Naive thymus-derived CD4-positive, alpha-beta T cell (primary cell): ENCODE results near the gene OR6A2. TPM values are rescaled to one million over a fixed set of nuclear protein-coding genes. Genes with fewer than 3 reads are reported as not detected.

Source experiments
- ATAC-seq: fragments of 150-1000 bp; cut with Tn5 transposase; 2 replicates; pipeline ENCODE4 v1.10.0; 2021; ENCODE audit warnings: mild to moderate bottlenecking, moderate library complexity
- CTCF ChIA-PET: fragments of 350-600 bp; sonication (Branson Sonifier 250); formaldehyde crosslinking; loops from one replicate; lab custom pipeline; 2021; ENCODE audit warnings: antibody characterized with exemption; lab: Charles Lee
- POLR2A ChIA-PET: fragments of 350-600 bp; sonication (Branson Sonifier 250); formaldehyde crosslinking; loops from one replicate; lab custom pipeline; 2021; ENCODE audit warnings: antibody characterized with exemption, inconsistent platforms; lab: Charles Lee
- DNase-seq, 9 donors: peaks; one replicate each; pipeline versions ENCODE4 v3.0.0 to v3.0.0-alpha.2; 2020 to 2022; ENCODE audit warnings: mixed read lengths in 1 of 9
- H3K27ac ChIP-seq: one replicate; pipeline ENCODE4 v1.7.0; 2013; ENCODE audit warnings: mild to moderate bottlenecking, low read depth, low read length, moderate library complexity
- H3K27me3 ChIP-seq, 2 donors: one replicate each; pipeline ENCODE4 v1.7.0; 2013; ENCODE audit warnings: low read length in 2 of 2, mild to moderate bottlenecking in 2 of 2, moderate library complexity in 2 of 2; ENCODE audit not compliant: control insufficient read depth in 2 of 2, insufficient read depth in 2 of 2
- H3K36me3 ChIP-seq, 3 experiments: 1 replicate in 2 of 3; 2 replicates in 1 of 3; pipeline ENCODE4 v1.7.0; 2013; ENCODE audit warnings: low read length in 3 of 3, mild to moderate bottlenecking in 3 of 3, moderate library complexity in 1 of 3; ENCODE audit not compliant: insufficient read depth in 3 of 3, control insufficient read depth in 2 of 3
- H3K4me1 ChIP-seq, 2 donors: one replicate each; pipeline ENCODE4 v1.7.0; 2013; ENCODE audit warnings: low read length in 2 of 2, mild to moderate bottlenecking in 2 of 2, moderate library complexity in 1 of 2; ENCODE audit not compliant: control insufficient read depth in 2 of 2, insufficient read depth in 2 of 2
- H3K4me3 ChIP-seq: 2 replicates; pipeline ENCODE4 v1.7.0; 2013; ENCODE audit warnings: mild to moderate bottlenecking, low read length
- H3K9me3 ChIP-seq, 3 experiments: 1 replicate in 2 of 3; 2 replicates in 1 of 3; pipeline ENCODE4 v1.7.0; 2013; ENCODE audit warnings: low read length in 3 of 3; ENCODE audit not compliant: control insufficient read depth in 2 of 3
- H3K27ac Mint-ChIP-seq, 9 donors: one replicate each; pipeline ENCODE4 v1.8.0; 2020 to 2022; ENCODE audit warnings: mixed read lengths in 9 of 9, mild to moderate bottlenecking in 8 of 9, moderate library complexity in 5 of 9, inconsistent platforms in 2 of 9
- H3K27me3 Mint-ChIP-seq, 5 donors: one replicate each; pipeline ENCODE4 v1.8.0; 2021 to 2022; ENCODE audit warnings: mixed read lengths in 5 of 5, mild to moderate bottlenecking in 1 of 5
- H3K36me3 Mint-ChIP-seq, 5 donors: one replicate each; pipeline ENCODE4 v1.8.0; 2020 to 2022; ENCODE audit warnings: mixed read lengths in 5 of 5, mild to moderate bottlenecking in 3 of 5, inconsistent platforms in 1 of 5
- H3K4me1 Mint-ChIP-seq, 7 donors: one replicate each; pipeline ENCODE4 v1.8.0; 2020 to 2022; ENCODE audit warnings: mixed read lengths in 7 of 7, mild to moderate bottlenecking in 3 of 7, inconsistent platforms in 1 of 7
- H3K4me3 Mint-ChIP-seq, 10 donors: one replicate each; pipeline ENCODE4 v1.8.0; 2020 to 2022; ENCODE audit warnings: mild to moderate bottlenecking in 10 of 10, mixed read lengths in 10 of 10, moderate library complexity in 6 of 10, inconsistent platforms in 2 of 10
- H3K9me3 Mint-ChIP-seq, 11 donors: one replicate each; pipeline ENCODE4 v1.8.0; 2020 to 2022; ENCODE audit warnings: mixed read lengths in 11 of 11, mild to moderate bottlenecking in 4 of 11, inconsistent platforms in 1 of 11, moderate library complexity in 1 of 11
- intact Hi-C, 2 donors: fragments of 100-400 bp; cut with micrococcal nuclease; formaldehyde crosslinking; loops; one replicate each; pipeline ENCODE4 v1.15.1; 2023
- polyA plus RNA-seq, 2 donors: library from polyadenylated mRNA; unstranded; fragments of 300-500 nt; fragmentation: Illumina TruSeq; gene quantifications; one replicate each; pipeline ENCODE4 v1.2.3, GENCODE V29; 2021
- total RNA-seq, 6 experiments: library from RNA in 5 of 6; stranded (reverse) in 5 of 6; gene quantifications; 1 replicate in 5 of 6; 2 replicates in 1 of 6; pipeline ENCODE4 v1.2.3 and lab custom pipeline; 2021 to 2026

Gene OR6A2
- total RNA-seq, result under 1 TPM in 1 of 5 experiments, not detected in 4; 0.34 TPM
- polyA plus RNA-seq, result not detected
- total RNA-seq (lab: John Stamatoyannopoulos, UW), result not detected

GRCh38 chr11:6799402-6799801 lies at the start of gene OR6A2:
Gene OR6A2 (minus strand): TSS chr11:6799689. CDS start chr11:6795708, 3,981 bp downstream.
- H3K27ac Mint-ChIP-seq, result no peak within 1 kb of the TSS
- peaks cover 2 to 16% (median 11%) of the 10 kb centered on the region in 11 donors for H3K9me3 Mint-ChIP-seq
- Histone ChIP-seq H3K27me3 (no peaks in the 10 kb centered on the region), H3K4me3 (no peak within 1 kb of the TSS), H3K27ac (no peak within 1 kb of the TSS), H3K36me3 (no peaks in the 10 kb centered on the region), H3K4me1 (no peaks in the 10 kb centered on the region), H3K9me3 (peaks cover 0 to 9% (median 0%) of the 10 kb centered on the region in 3 experiments)
- DNase-seq (no peak), ATAC-seq (no peak)
- H3K4me3 Mint-ChIP-seq, result no peak within 1 kb of the TSS
- H3K27me3 Mint-ChIP-seq, result peaks cover 0 to 12% (median 7%) of the 10 kb centered on the region in 5 donors
- CTCF ChIA-PET, result no interaction called here
- intact Hi-C loops, result no loop called here
- POLR2A ChIA-PET, result no interaction called here
- H3K4me1 Mint-ChIP-seq, result no peaks in the 10 kb centered on the region
- peaks cover 0 to 15% (median 9%) of the 10 kb centered on the region in 5 donors for H3K36me3 Mint-ChIP-seq

GRCh38 chr11:6845383-6845782 lies 45.9 kb upstream of the OR6A2 start, which contains the start of gene OR10A5:
Gene OR10A5 (plus strand): TSS chr11:6845683. CDS start chr11:6845683, 0 bp downstream.
- no peak for DNase-seq
- H3K9me3 ChIP-seq, result no peaks in the 10 kb centered on the region
- no peak within 1 kb of the TSS for H3K27ac ChIP-seq
- H3K4me3 Mint-ChIP-seq, result no peak within 1 kb of the TSS
- H3K9me3 Mint-ChIP-seq, result peaks cover 0 to 7% (median 2%) of the 10 kb centered on the region in 11 donors
- intact Hi-C loops, result no loop called here
- POLR2A ChIA-PET, result no interaction called here
- H3K4me3 ChIP-seq, result no peak within 1 kb of the TSS
- CTCF ChIA-PET, result no interaction called here
- no peaks in the 10 kb centered on the region for H3K4me1 ChIP-seq
- peaks cover 0 to 6% (median 0%) of the 10 kb centered on the region in 7 donors for H3K4me1 Mint-ChIP-seq
- peaks cover 0 to 3% (median under 1%) of the 10 kb centered on the region in 5 donors for H3K36me3 Mint-ChIP-seq
- H3K36me3 ChIP-seq, result no peaks in the 10 kb centered on the region
- ATAC-seq, result no peak
- no peak within 1 kb of the TSS for H3K27ac Mint-ChIP-seq
- no peaks in the 10 kb centered on the region for H3K27me3 ChIP-seq
- H3K27me3 Mint-ChIP-seq, result peaks cover 3 to 48% (median 41%) of the 10 kb centered on the region in 5 donors

- Histone ChIP-seq H3K4me3 (no peak overlapping the region), H3K9me3 (no peaks in the 10 kb centered on the region), H3K4me1 (no peaks in the 10 kb centered on the region), H3K27ac (no peak overlapping the region), H3K27me3 (no peaks in the 10 kb centered on the region), H3K36me3 (no peaks in the 10 kb centered on the region)
- H3K27me3 Mint-ChIP-seq, result peaks cover 3 to 47% (median 38%) of the 10 kb centered on the region in 5 donors
- no peak overlapping the region for H3K4me3 Mint-ChIP-seq
- POLR2A ChIA-PET, result no interaction called here
- H3K9me3 Mint-ChIP-seq, result peaks cover 0 to 4% (median 0%) of the 10 kb centered on the region in 11 donors
- CTCF ChIA-PET, result no interaction called here
- H3K4me1 Mint-ChIP-seq, result peaks cover 0 to 6% (median 0%) of the 10 kb centered on the region in 7 donors
- peaks cover 0 to 3% (median 0%) of the 10 kb centered on the region in 5 donors for H3K36me3 Mint-ChIP-seq
- ATAC-seq, result no peak
- DNase-seq, result no peak
- peak overlapping the region in 1 of 9 donors; percentile 35 for H3K27ac Mint-ChIP-seq
- intact Hi-C loops, result no loop called here
These were observed 44.9 kb upstream of the OR6A2 start for GRCh38 chr11:6844356-6844755.

GRCh38 chr11:6843670-6844069 lies 44.2 kb upstream of the OR6A2 start:
- no peak overlapping the region for H3K27ac Mint-ChIP-seq
- Histone ChIP-seq H3K4me3 (no peak overlapping the region), H3K27ac (no peak overlapping the region), H3K4me1 (no peaks in the 10 kb centered on the region), H3K36me3 (no peaks in the 10 kb centered on the region), H3K27me3 (no peaks in the 10 kb centered on the region), H3K9me3 (no peaks in the 10 kb centered on the region)
- no peak overlapping the region for H3K4me3 Mint-ChIP-seq
- peaks cover 3 to 47% (median 41%) of the 10 kb centered on the region in 5 donors for H3K27me3 Mint-ChIP-seq
- peaks cover 0 to 3% (median 0%) of the 10 kb centered on the region in 5 donors for H3K36me3 Mint-ChIP-seq
- ATAC-seq (no peak), DNase-seq (no peak)
- intact Hi-C loops, result no loop called here
- H3K9me3 Mint-ChIP-seq, result peaks cover 0 to 4% (median 0%) of the 10 kb centered on the region in 11 donors
- POLR2A ChIA-PET, result no interaction called here
- CTCF ChIA-PET, result no interaction called here
- peaks cover 0 to 6% (median 0%) of the 10 kb centered on the region in 7 donors for H3K4me1 Mint-ChIP-seq

- Mint-ChIP-seq H3K9me3 (peaks cover 0 to 4% (median 0%) of the 10 kb centered on the region in 11 donors), H3K4me3 (no peak overlapping the region), H3K4me1 (peaks cover 0 to 6% (median 0%) of the 10 kb centered on the region in 7 donors), H3K36me3 (peaks cover 0 to 3% (median 0%) of the 10 kb centered on the region in 5 donors), H3K27ac (no peak overlapping the region), H3K27me3 (peaks cover 6 to 36% (median 35%) of the 10 kb centered on the region in 5 donors)
- ATAC-seq (no peak), DNase-seq (no peak)
- no peaks in the 10 kb centered on the region for H3K36me3 ChIP-seq
- H3K27ac ChIP-seq, result no peak overlapping the region
- intact Hi-C loops, result no loop called here
- H3K4me1 ChIP-seq, result no peaks in the 10 kb centered on the region
- ChIA-PET CTCF (no interaction called here), POLR2A (no interaction called here)
- no peaks in the 10 kb centered on the region for H3K27me3 ChIP-seq
- H3K4me3 ChIP-seq, result no peak overlapping the region
- no peaks in the 10 kb centered on the region for H3K9me3 ChIP-seq
These were observed 42.2 kb upstream of the OR6A2 start for GRCh38 chr11:6841694-6842093.

- intact Hi-C loops, result no loop called here
- H3K4me1 ChIP-seq, result no peaks in the 10 kb centered on the region
- DNase-seq (no peak), ATAC-seq (no peak)
- no peaks in the 10 kb centered on the region for H3K36me3 ChIP-seq
- H3K27me3 ChIP-seq, result no peaks in the 10 kb centered on the region
- no peak overlapping the region for H3K27ac ChIP-seq
- ChIA-PET CTCF (interaction anchor here (0.8 kb wide), 1 partner anchor 21 kb away, joined by 4 read pairs; no protein-coding TSS in a partner anchor), POLR2A (no interaction called here)
- H3K4me1 Mint-ChIP-seq, result peaks cover 0 to 2% (median 0%) of the 10 kb centered on the region in 7 donors
- H3K36me3 Mint-ChIP-seq, result no peaks in the 10 kb centered on the region
- H3K27me3 Mint-ChIP-seq, result peaks cover 3 to 20% (median 7%) of the 10 kb centered on the region in 5 donors
- no peak overlapping the region for H3K27ac Mint-ChIP-seq
- no peak overlapping the region for H3K4me3 Mint-ChIP-seq
- no peaks in the 10 kb centered on the region for H3K9me3 ChIP-seq
- H3K9me3 Mint-ChIP-seq, result no peaks in the 10 kb centered on the region
- H3K4me3 ChIP-seq, result no peak overlapping the region
These were observed 34.5 kb upstream of the OR6A2 start for GRCh38 chr11:6834021-6834420.

GRCh38 chr11:6833356-6833755 lies 33.9 kb upstream of the OR6A2 start:
- no peak for DNase-seq
- H3K27ac ChIP-seq, result no peak overlapping the region
- H3K27ac Mint-ChIP-seq, result no peak overlapping the region
- H3K4me3 ChIP-seq, result no peak overlapping the region
- H3K4me1 Mint-ChIP-seq, result peaks cover 0 to 2% (median 0%) of the 10 kb centered on the region in 7 donors
- no peaks in the 10 kb centered on the region for H3K9me3 Mint-ChIP-seq
- no peaks in the 10 kb centered on the region for H3K27me3 ChIP-seq
- intact Hi-C loops, result no loop called here
- H3K27me3 Mint-ChIP-seq, result peaks cover 3 to 20% (median 13%) of the 10 kb centered on the region in 5 donors
- no peak for ATAC-seq
- ChIA-PET POLR2A (no interaction called here), CTCF (interaction anchor here (0.5 to 0.8 kb wide), 2 partner anchors 21 to 518 kb away, joined by 3 to 4 read pairs; no protein-coding TSS in a partner anchor)
- H3K9me3 ChIP-seq, result no peaks in the 10 kb centered on the region
- H3K4me1 ChIP-seq, result no peaks in the 10 kb centered on the region
- H3K4me3 Mint-ChIP-seq, result no peak overlapping the region
- H3K36me3 ChIP-seq, result no peaks in the 10 kb centered on the region
- no peaks in the 10 kb centered on the region for H3K36me3 Mint-ChIP-seq
